Effector memory CD4-positive, alpha-beta T cell (primary cell): ENCODE data around the gene PM20D2.
"Not testable (repeated sequence)": the region's sequence is repeated elsewhere in the genome, so short reads cannot be mapped to it uniquely, and the experiment has no call there.

Source experiments
- DNase-seq, 3 donors: peaks; one replicate each; pipeline ENCODE4 v3.0.0-alpha.2; 2020
- H3K27ac ChIP-seq: 2 replicates; pipeline ENCODE4 v1.7.0; 2013; ENCODE audit warnings: mild to moderate bottlenecking, low read length, moderate library complexity; ENCODE audit not compliant: insufficient read depth, poor library complexity, severe bottlenecking
- H3K27me3 ChIP-seq: replicated peaks from 2 replicates; pipeline ENCODE4 v1.7.0; 2013; ENCODE audit warnings: mild to moderate bottlenecking, low read length; ENCODE audit not compliant: insufficient read depth, control insufficient read depth, poor library complexity, severe bottlenecking
- H3K36me3 ChIP-seq: 2 replicates; pipeline ENCODE4 v1.7.0; 2013; ENCODE audit warnings: mild to moderate bottlenecking, low read length, moderate library complexity; ENCODE audit not compliant: control insufficient read depth, insufficient read depth
- H3K4me1 ChIP-seq: 2 replicates; pipeline ENCODE4 v1.7.0; 2013; ENCODE audit warnings: low read length, mild to moderate bottlenecking; ENCODE audit not compliant: control insufficient read depth, insufficient read depth, poor library complexity, severe bottlenecking
- H3K4me3 ChIP-seq: 2 replicates; pipeline ENCODE4 v1.7.0; 2013; ENCODE audit warnings: low read length, low read depth, mild to moderate bottlenecking; ENCODE audit not compliant: insufficient read depth, poor library complexity, severe bottlenecking
- H3K9me3 ChIP-seq: 2 replicates; pipeline ENCODE4 v1.7.0; 2013; ENCODE audit warnings: mild to moderate bottlenecking, low read length, moderate library complexity; ENCODE audit not compliant: control insufficient read depth

Gene PM20D2

GRCh38 chr6:89121934-89122333, 23.9 kb upstream of the PM20D2 start:
- no peak overlapping the region for H3K4me3 ChIP-seq
- no peaks in the 10 kb centered on the region for H3K9me3 ChIP-seq
- H3K4me1 ChIP-seq, result peaks cover 3% of the 10 kb centered on the region
- DNase-seq, result no peak
- H3K27ac ChIP-seq, result no peak overlapping the region
- no peaks in the 10 kb centered on the region for H3K27me3 ChIP-seq
- H3K36me3 ChIP-seq, result no peaks in the 10 kb centered on the region

GRCh38 chr6:89122625-89123024, 23.2 kb upstream of the PM20D2 start:
- no peaks in the 10 kb centered on the region for H3K9me3 ChIP-seq
- no peak overlapping the region for H3K4me3 ChIP-seq
- H3K36me3 ChIP-seq, result no peaks in the 10 kb centered on the region
- H3K27ac ChIP-seq, result no peak overlapping the region
- DNase-seq, result no peak
- no peaks in the 10 kb centered on the region for H3K27me3 ChIP-seq
- H3K4me1 ChIP-seq, result no peaks in the 10 kb centered on the region

GRCh38 chr6:89128256-89128671, 17.6 kb upstream of the PM20D2 start:
- H3K36me3 ChIP-seq, H3K27ac ChIP-seq, H3K4me3 ChIP-seq, DNase-seq, H3K4me1 ChIP-seq, H3K9me3 ChIP-seq, H3K27me3 ChIP-seq: not testable (repeated sequence)

- H3K4me1 ChIP-seq, result no peaks in the 10 kb centered on the region
- H3K9me3 ChIP-seq, result no peaks in the 10 kb centered on the region
- no peak overlapping the region for H3K4me3 ChIP-seq
- no peaks in the 10 kb centered on the region for H3K36me3 ChIP-seq
- no peak for DNase-seq
- no peak overlapping the region for H3K27ac ChIP-seq
- H3K27me3 ChIP-seq, result no peaks in the 10 kb centered on the region
These were observed 14.3 kb upstream of the PM20D2 start for GRCh38 chr6:89131599-89131998.

GRCh38 chr6:89132057-89132456, 13.8 kb upstream of the PM20D2 start:
- Histone ChIP-seq H3K4me1 (no peaks in the 10 kb centered on the region), H3K4me3 (no peak overlapping the region), H3K36me3 (no peaks in the 10 kb centered on the region), H3K27ac (no peak overlapping the region), H3K27me3 (no peaks in the 10 kb centered on the region), H3K9me3 (no peaks in the 10 kb centered on the region)
- DNase-seq, result no peak

- Histone ChIP-seq H3K4me1 (no peaks in the 10 kb centered on the region), H3K9me3 (no peaks in the 10 kb centered on the region), H3K36me3 (no peaks in the 10 kb centered on the region), H3K27me3 (no peaks in the 10 kb centered on the region), H3K4me3 (no peak overlapping the region), H3K27ac (no peak overlapping the region)
- no peak for DNase-seq
These were observed 11.9 kb upstream of the PM20D2 start for GRCh38 chr6:89133981-89134380.

GRCh38 chr6:89134723-89135122, 11.1 kb upstream of the PM20D2 start:
- H3K9me3 ChIP-seq, result no peaks in the 10 kb centered on the region
- DNase-seq, result no peak
- no peaks in the 10 kb centered on the region for H3K4me1 ChIP-seq
- no peaks in the 10 kb centered on the region for H3K36me3 ChIP-seq
- H3K27me3 ChIP-seq, result no peaks in the 10 kb centered on the region
- no peak overlapping the region for H3K27ac ChIP-seq
- no peak overlapping the region for H3K4me3 ChIP-seq

- DNase-seq, result no peak
- H3K9me3 ChIP-seq, result no peaks in the 10 kb centered on the region
These were observed 7.7 kb upstream of the PM20D2 start for GRCh38 chr6:89138173-89138572.

GRCh38 chr6:89139509-89140346, 6.1 kb upstream of the PM20D2 start:
- Histone ChIP-seq H3K4me3 (no peak overlapping the region), H3K27ac (no peak overlapping the region), H3K27me3 (no peaks in the 10 kb centered on the region), H3K36me3 (no peaks in the 10 kb centered on the region), H3K9me3 (no peaks in the 10 kb centered on the region), H3K4me1 (no peaks in the 10 kb centered on the region)
- DNase-seq, result no peak

More at GRCh38 chr6:89138173-89138572, 7.7 kb upstream of the PM20D2 start:
- no peaks in the 10 kb centered on the region for H3K4me1 ChIP-seq
- no peaks in the 10 kb centered on the region for H3K27me3 ChIP-seq
- no peaks in the 10 kb centered on the region for H3K36me3 ChIP-seq
- no peak overlapping the region for H3K27ac ChIP-seq
- H3K4me3 ChIP-seq, result no peak overlapping the region

- no peak for DNase-seq
- Histone ChIP-seq H3K27me3 (no peaks in the 10 kb centered on the region), H3K27ac (no peak overlapping the region), H3K36me3 (no peaks in the 10 kb centered on the region), H3K9me3 (no peaks in the 10 kb centered on the region), H3K4me3 (no peak overlapping the region), H3K4me1 (no peaks in the 10 kb centered on the region)
These were observed 5.3 kb upstream of the PM20D2 start for GRCh38 chr6:89140347-89141156.
